ENCODE measurements around the gene MEIKIN.

GRCh38 chr5:131914472-131914871 is 31.0 kb downstream of the MEIKIN start:
- TF ChIP-seq CTCF (IDR thresholded peaks at IDR 0.05): no peak
- TF ChIP-seq POLR2A (IDR thresholded peaks at IDR 0.05): no peak

Data from Peyer's patch (tissue), 4 donors.